Mesodermal cell (in vitro differentiated cells): ENCODE measurements around the gene HNRNPM.

ENCODE experiments used
- H3K27ac ChIP-seq: 2 replicates; pipeline ENCODE4 v1.7.0; 2013; ENCODE audit warnings: mild to moderate bottlenecking, low read depth, low read length, moderate library complexity; ENCODE audit not compliant: severe bottlenecking
- H3K36me3 ChIP-seq: 2 replicates; pipeline ENCODE4 v1.7.1; 2013; ENCODE audit warnings: mild to moderate bottlenecking, low read length, moderate library complexity; ENCODE audit not compliant: control insufficient read depth, insufficient read depth
- H3K4me1 ChIP-seq: one replicate; pipeline ENCODE4 v1.7.1; 2013; ENCODE audit warnings: mild to moderate bottlenecking, low read length; ENCODE audit not compliant: insufficient read depth, control insufficient read depth, poor library complexity, severe bottlenecking
- H3K4me3 ChIP-seq: 2 replicates; pipeline ENCODE4 v1.7.0; 2013; ENCODE audit warnings: low read length, control low read depth, mild to moderate bottlenecking; ENCODE audit not compliant: insufficient read depth, poor library complexity, severe bottlenecking; ENCODE audit errors: extremely low read depth
- H3K9me3 ChIP-seq: 2 replicates; pipeline ENCODE4 v1.7.1; 2013; ENCODE audit warnings: mild to moderate bottlenecking, low read length, moderate library complexity; ENCODE audit not compliant: control insufficient read depth
- WGBS, 2 experiments: methylation state at CpG; one replicate each; pipeline ENCODE4 v1.1.5; 2013; ENCODE audit warnings: missing lambda C conversion rate in 2 of 2; ENCODE audit not compliant: insufficient coverage in 2 of 2; 5-methylcytosine and 5-hydroxymethylcytosine counted together

Gene HNRNPM

GRCh38 chr19:8485561-8486371 is 41.0 kb downstream of the HNRNPM start:
- WGBS, 2 experiments, result 98% methylated on average over 61 to 62 of the region's 62 CpGs
- H3K27ac ChIP-seq, result no peak overlapping the region

GRCh38 chr19:8486661-8487136 is 41.9 kb downstream of the HNRNPM start:
- peaks cover 87% of the 10 kb centered on the region for H3K36me3 ChIP-seq
- H3K27ac ChIP-seq, result no peak overlapping the region
- no peak overlapping the region for H3K4me3 ChIP-seq
- H3K4me1 ChIP-seq, result no peaks in the 10 kb centered on the region
- 96 to 98% methylated on average over 16 of the region's 16 CpGs for WGBS, 2 experiments
- no peaks in the 10 kb centered on the region for H3K9me3 ChIP-seq

More at GRCh38 chr19:8485561-8486371, 41.0 kb downstream of the HNRNPM start:
- H3K4me1 ChIP-seq, result no peaks in the 10 kb centered on the region
- H3K9me3 ChIP-seq, result no peaks in the 10 kb centered on the region
- no peak overlapping the region for H3K4me3 ChIP-seq
- H3K36me3 ChIP-seq, result peaks cover 94% of the 10 kb centered on the region

GRCh38 chr19:8487137-8487851 is 42.5 kb downstream of the HNRNPM start:
- Histone ChIP-seq H3K9me3 (no peaks in the 10 kb centered on the region), H3K4me3 (no peak overlapping the region), H3K27ac (peak overlapping the region; percentile 10), H3K4me1 (no peaks in the 10 kb centered on the region), H3K36me3 (peaks cover 81% of the 10 kb centered on the region)
- WGBS, 2 experiments, result 94 to 97% methylated on average over 9 to 11 of the region's 13 CpGs

GRCh38 chr19:8488365-8488764 is 43.6 kb downstream of the HNRNPM start:
- H3K36me3 ChIP-seq, result peaks cover 71% of the 10 kb centered on the region

DNA sequence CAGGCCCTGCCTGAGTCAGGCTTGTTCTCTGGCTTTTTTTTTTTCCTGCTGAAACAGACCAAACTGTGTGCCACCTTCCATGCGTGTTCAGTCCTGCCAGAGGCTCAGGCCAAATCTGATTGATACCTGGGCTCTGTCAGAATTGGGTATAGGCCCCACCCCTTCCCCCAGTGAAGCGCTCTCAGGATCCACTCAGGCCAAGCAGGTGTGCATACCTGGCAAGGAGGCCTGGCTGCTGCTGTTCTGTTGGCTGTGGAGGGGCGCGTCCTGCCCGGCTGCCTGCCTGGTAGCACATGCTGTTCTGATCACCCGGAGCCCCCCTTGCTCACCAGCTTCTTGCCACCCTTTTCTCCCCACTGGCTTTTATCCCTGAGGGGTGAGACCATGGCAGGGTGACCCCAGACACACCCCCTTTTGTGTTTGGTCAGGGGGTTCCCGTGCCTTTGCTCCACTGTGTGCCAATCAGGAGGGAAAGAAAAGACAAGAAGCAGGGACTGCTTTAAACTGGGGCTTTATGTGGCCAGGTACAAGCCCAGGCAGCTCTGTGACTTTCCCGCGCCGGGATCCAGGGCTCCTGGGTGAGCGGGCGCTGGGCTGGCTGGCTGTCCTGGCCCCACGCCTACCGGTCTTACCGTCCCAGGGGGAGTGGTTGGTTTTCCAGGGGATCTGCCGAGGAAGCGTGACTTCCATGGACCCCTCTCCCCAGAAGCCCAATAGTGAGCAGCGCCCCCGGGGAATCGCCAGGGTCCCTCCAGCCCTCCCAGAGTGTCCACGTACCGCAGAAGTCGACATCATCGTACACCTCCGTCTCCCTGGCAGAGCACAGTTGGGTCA is 45.0 kb downstream of the HNRNPM start:
- Histone ChIP-seq H3K36me3 (peaks cover 57% of the 10 kb centered on the region), H3K27ac (no peak overlapping the region), H3K4me1 (no peaks in the 10 kb centered on the region), H3K4me3 (no peak overlapping the region), H3K9me3 (no peaks in the 10 kb centered on the region)
- WGBS, 2 experiments, result 95 to 99% methylated on average over 19 to 21 of the region's 25 CpGs

More at GRCh38 chr19:8488365-8488764, 43.6 kb downstream of the HNRNPM start:
- Histone ChIP-seq H3K9me3 (no peaks in the 10 kb centered on the region), H3K4me1 (no peaks in the 10 kb centered on the region), H3K4me3 (no peak overlapping the region), H3K27ac (peak overlapping the region; percentile 25)
- 75 to 76% methylated on average over 10 of the region's 15 CpGs for WGBS, 2 experiments

DNA sequence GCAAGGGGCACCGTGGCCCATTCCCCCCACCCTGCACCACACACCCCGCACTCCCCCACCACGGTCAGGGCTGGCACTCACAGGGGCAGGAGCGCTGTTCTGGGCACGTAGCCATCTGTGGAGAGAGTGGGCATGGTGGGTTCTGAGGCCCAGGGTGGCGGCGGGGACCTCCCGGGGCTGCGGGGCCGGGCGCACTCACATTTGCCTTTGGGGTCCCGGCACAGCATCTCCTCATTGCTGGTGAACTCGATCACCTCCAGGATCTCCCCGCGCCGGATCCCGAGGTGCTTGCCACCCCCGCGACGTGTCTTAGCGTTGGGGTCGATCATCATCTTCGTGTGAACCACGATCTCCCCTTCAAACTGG is 45.6 kb downstream of the HNRNPM start:
- Histone ChIP-seq H3K27ac (no peak overlapping the region), H3K4me1 (no peaks in the 10 kb centered on the region), H3K36me3 (peaks cover 51% of the 10 kb centered on the region), H3K4me3 (no peak overlapping the region), H3K9me3 (no peaks in the 10 kb centered on the region)
- 98 to 99% methylated on average over 20 to 21 of the region's 24 CpGs for WGBS, 2 experiments

DNA sequence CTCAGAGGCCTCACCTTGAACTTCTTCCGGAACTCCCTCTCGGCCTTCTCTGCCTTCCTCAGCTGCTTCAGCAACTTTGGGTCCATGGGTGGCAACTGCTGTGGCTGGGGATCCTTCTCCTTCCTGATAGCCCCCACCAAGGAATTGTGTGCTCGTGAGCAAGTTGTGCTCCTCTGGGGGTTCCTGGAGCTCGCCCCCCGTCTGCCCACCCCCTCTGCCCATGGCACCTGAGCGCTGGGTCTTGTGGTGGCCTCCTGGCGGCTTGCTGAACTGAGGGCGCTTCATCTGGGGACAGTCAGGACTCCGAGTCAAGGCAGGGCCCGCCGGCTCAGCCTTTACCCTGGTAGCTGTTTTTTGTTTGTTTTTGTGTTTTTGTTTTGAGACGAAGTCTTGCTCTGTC is 46.1 kb downstream of the HNRNPM start:
- H3K9me3 ChIP-seq, result no peaks in the 10 kb centered on the region
- H3K4me3 ChIP-seq, result no peak overlapping the region
- no peak overlapping the region for H3K27ac ChIP-seq
- 92 to 97% methylated on average over 5 to 12 of the region's 12 CpGs for WGBS, 2 experiments
- peaks cover 46% of the 10 kb centered on the region for H3K36me3 ChIP-seq
- no peaks in the 10 kb centered on the region for H3K4me1 ChIP-seq

DNA sequence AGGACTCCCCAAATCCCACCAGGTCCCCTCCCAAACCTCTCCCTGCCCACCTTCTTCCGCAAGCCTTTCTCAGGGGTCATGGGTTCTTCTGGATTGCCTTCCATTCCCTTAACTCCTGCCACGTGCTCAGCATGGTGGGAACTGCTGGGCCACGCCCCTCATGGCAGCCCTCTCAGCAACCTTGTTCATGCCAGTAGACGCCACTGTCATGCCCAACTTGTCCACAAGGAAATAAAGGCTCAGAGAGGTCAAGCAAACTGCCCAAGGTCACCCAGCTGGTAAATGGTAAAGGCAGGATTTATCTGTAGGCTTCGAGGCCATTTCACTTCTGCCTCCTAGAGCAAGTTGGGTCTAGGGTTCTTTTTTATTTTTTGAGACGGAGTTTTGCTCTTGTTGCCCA is 46.8 kb downstream of the HNRNPM start:
- Histone ChIP-seq H3K27ac (no peak overlapping the region), H3K9me3 (no peaks in the 10 kb centered on the region), H3K36me3 (peaks cover 39% of the 10 kb centered on the region), H3K4me3 (no peak overlapping the region), H3K4me1 (no peaks in the 10 kb centered on the region)
- WGBS, 2 experiments, result 81 to 92% methylated on average over 5 to 6 of the region's 6 CpGs

DNA sequence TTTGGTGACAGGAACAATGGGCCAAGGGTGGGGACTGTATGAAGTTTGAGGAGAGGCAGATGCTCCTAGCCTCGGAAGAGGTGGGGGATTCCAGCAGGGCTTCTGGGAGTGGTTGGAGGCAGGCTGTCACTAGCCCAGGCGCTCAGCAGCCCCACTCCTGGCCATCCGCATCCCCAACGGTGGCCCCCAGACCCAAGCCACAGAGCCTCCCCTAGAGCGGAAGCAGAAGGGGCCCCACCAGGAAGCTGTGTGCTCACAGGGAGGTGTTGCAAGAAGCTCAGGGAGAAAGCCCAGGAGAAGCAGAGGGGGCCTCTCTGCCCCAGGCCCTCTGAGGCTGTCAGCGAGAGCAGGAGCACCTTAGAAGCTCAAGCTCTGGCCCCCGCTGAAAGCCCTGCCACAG is 49.4 kb downstream of the HNRNPM start:
- Histone ChIP-seq H3K4me3 (no peak overlapping the region), H3K4me1 (no peaks in the 10 kb centered on the region), H3K36me3 (peaks cover 13% of the 10 kb centered on the region), H3K9me3 (no peaks in the 10 kb centered on the region), H3K27ac (no peak overlapping the region)
- 78 to 90% methylated on average over 4 of the region's 7 CpGs for WGBS, 2 experiments

- Histone ChIP-seq H3K9me3 (no peaks in the 10 kb centered on the region), H3K4me1 (no peaks in the 10 kb centered on the region), H3K4me3 (no peak overlapping the region), H3K36me3 (no peaks in the 10 kb centered on the region), H3K27ac (no peak overlapping the region)
- WGBS, 2 experiments, result 92 to 95% methylated on average over 16 to 21 of the region's 22 CpGs
Observed at GRCh38 chr19:8498295-8498694, 53.5 kb downstream of the HNRNPM start.
